HFF-Myc (cell line): ENCODE data around the gene ZNFX1.

Experiments
- DNase-seq: peaks from one replicate; pipeline ENCODE4 v3.0.0-alpha.2; 2011; ENCODE audit warnings: low read depth; ENCODE audit errors: extremely low read depth
- H3K4me3 ChIP-seq: replicated peaks from 2 replicates; pipeline ENCODE4 v1.5.1; 2011; ENCODE audit warnings: low read depth, mild to moderate bottlenecking, control low read depth, low read length
- TF ChIP-seq, protein P1 (sequence below): IDR thresholded peaks from 2 replicates; pipeline ENCODE4 v1.5.1; 2012; ENCODE audit warnings: mild to moderate bottlenecking, low read depth, low read length, control low read depth; ENCODE audit errors: missing control alignments

ZNFX1 gene

DNA sequence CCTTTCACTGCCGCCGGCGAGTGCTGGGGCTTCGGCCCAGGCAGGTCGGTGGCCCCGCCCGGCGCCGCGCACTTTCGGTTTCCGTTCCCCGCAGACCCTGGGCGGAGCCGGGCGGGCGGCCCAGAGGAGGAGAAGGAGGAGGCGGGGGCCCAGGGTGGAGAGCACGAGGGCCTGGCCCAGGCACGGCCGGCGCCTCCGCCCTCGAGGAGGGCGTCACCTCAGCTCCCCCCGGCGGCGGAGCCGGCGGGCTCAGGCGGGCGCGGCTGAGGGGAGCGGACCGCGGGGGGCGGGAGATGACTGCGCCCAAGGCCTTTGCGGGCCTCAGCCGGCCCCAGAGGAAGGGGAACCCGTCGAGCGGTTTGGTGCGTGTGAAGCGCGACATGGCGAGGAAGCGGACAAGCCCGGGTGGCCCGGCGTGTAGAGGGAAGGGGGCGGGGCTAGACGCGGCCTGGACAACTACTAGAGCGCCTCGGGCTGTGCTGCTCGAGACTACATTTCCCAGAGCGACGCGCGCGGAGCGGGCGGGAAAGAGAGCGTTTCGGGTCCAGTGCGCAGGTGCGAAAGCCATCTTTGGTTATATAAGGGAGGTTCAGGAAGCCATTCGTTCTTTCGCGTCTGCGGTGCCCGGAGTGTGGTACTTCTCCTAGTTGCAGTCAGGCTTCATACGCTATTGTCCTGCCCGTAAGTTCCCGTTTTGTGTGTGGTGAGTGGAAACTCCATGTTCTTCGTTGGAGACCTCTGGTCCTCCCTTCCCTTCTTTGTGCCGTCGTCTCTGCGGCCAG, at the start of gene ZNFX1:
TSS of gene ZNFX1 (minus strand) at position 22 of the 782 bp plus-strand sequence. CDS start 2,218 bp downstream, outside the sequence.
- TF ChIP-seq, protein P1, sequence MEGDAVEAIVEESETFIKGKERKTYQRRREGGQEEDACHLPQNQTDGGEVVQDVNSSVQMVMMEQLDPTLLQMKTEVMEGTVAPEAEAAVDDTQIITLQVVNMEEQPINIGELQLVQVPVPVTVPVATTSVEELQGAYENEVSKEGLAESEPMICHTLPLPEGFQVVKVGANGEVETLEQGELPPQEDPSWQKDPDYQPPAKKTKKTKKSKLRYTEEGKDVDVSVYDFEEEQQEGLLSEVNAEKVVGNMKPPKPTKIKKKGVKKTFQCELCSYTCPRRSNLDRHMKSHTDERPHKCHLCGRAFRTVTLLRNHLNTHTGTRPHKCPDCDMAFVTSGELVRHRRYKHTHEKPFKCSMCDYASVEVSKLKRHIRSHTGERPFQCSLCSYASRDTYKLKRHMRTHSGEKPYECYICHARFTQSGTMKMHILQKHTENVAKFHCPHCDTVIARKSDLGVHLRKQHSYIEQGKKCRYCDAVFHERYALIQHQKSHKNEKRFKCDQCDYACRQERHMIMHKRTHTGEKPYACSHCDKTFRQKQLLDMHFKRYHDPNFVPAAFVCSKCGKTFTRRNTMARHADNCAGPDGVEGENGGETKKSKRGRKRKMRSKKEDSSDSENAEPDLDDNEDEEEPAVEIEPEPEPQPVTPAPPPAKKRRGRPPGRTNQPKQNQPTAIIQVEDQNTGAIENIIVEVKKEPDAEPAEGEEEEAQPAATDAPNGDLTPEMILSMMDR = no peak
- peak within 1 kb of the TSS; percentile 99 for H3K4me3 ChIP-seq
- DNase-seq = peak; percentile 94

DNA sequence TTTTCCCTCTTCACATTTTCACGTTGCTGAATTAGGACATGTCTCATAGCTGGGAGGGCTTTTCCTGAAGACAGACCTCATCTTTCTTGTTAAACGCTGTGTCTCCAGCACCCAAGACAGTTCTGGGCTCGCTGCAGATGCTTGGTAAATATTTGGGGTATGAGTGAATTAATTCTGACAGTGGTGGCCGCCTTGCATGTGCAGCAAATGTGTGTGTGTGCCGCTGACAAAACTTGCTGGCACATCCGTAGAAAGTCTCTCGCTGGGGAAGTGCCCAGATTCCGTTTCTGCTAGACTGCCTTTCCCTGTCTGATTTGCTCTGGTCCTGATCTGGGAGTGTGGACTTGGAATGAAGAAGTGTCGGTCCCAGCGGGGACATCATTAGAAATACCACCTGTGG, 48.2 kb upstream of the ZNFX1 start:
- no peak overlapping the region for H3K4me3 ChIP-seq
- no peak for DNase-seq
- TF ChIP-seq, protein P1 = no peak

DNA sequence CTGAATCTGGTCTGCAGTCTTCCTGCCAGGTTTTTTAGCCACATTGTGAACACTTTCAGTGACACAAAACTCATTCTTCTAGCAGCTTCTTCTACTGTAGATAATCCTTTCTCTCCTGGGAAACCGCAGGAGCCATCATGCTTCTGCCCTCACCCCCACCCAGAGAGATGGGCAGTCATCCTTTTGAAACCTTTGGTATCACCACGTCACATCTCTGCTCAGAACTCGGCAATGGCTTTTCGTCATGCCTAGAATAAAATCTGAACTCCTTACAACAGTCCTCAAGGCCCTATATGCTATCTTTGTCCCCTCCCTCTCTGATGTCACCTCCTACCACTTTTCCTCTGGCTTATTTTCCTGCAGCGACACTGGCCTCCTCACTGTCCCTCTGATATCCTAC, 46.4 kb upstream of the ZNFX1 start:
- no peak overlapping the region for H3K4me3 ChIP-seq
- TF ChIP-seq, protein P1 = no peak
- no peak for DNase-seq

DNA sequence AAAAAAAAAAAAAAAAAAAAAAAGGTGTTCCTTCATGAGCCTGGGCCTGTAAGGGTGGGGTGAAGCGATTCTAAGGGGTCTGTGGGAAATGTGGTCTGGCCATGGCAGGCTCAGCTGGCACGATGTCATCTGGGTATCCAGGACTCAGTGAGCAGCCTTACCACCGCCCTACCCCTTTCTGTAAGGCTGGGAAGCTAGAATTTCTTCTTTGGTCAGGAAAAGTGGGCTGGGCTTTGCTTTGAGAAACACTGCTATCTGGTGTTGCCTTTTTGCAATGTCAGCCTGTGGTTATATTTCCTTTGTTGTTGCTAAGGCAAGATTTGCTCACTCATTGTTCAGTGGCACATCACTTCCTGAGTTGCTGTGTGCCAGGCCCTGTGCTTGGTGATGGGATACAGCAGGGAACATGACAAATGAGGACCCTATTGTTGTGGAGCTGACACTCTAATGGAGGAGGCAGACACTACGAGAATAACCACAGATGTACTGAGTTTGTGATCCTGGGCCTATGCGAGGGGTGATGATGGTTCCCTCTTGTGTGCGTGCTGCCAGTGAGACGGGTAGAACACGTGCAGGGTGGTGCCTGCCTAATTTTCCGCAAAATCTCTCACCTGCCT, 45.9 kb upstream of the ZNFX1 start:
- no peak overlapping the region for H3K4me3 ChIP-seq
- DNase-seq = peak; percentile 44
- TF ChIP-seq, protein P1 = peak; percentile 16

DNA sequence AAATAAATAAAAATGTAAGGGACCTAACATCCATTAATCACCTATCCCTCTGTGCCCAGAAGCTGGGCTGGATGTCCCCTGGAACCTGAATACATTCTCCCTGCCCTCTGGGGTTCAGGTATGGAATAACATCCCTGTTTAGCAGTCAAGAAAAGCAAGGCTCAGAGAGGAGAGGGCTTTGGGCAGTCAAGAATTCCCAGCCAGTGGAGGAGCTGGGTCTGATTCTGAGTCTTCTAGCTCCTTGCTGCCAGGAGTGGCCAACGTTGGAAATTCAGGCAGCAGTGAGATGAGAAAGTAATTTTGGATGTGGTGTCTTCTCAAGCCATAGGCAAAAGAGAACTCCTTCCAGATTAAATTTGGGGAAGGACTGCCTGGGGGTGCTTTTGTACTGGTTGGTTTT, 42.6 kb upstream of the ZNFX1 start:
- TF ChIP-seq, protein P1 = no peak
- DNase-seq = no peak
- no peak overlapping the region for H3K4me3 ChIP-seq

DNA sequence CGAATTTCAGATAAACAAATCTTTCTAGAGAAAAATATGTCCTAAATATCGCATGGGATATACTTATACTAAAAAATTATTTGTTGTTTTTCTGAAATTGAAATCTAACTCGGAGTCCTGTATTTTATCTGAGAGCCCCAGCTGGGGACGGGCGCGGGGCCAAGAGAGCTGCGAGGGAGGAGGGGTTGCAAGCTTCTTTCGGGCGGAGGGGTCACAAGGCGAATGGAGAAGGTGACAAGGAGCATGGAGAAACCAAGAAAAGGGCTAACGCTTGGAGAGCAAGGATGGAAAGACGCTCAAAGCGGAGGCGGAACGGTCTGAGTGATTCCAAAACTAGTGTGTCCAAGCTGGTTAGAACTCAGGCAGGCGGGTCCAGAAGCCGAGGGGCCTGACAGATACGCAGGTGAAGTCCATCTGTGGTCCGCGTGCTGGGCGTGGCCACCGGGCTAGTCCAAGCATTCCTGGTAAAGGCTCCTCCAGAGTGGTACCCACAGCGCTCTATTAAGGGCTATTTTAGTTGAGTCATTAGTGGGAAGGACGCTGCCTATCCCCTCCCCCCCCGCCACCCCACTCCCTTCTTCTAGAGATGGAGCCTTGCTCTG, 41.5 kb upstream of the ZNFX1 start:
- TF ChIP-seq, protein P1 = no peak
- no peak overlapping the region for H3K4me3 ChIP-seq
- no peak for DNase-seq
